ENCODE measurements around the gene MICAL3. TPM values are rescaled to one million over a fixed set of nuclear protein-coding genes. Genes with fewer than 3 reads are reported as not detected.

MICAL3 gene
- polyA plus RNA-seq, 12 donors, result 25.7 to 58.7 (median 41.3) TPM; not detected in 1

- DNase-seq, result no peak
Measured at GRCh38 chr22:17930455-17931313, 93.7 kb downstream of the MICAL3 start.

- no peak for DNase-seq
Measured at GRCh38 chr22:17929909-17930308, 94.5 kb downstream of the MICAL3 start.

- DNase-seq, result no peak
Measured at GRCh38 chr22:17928391-17928790, 96.0 kb downstream of the MICAL3 start.

GRCh38 chr22:17927062-17927461, 97.3 kb downstream of the MICAL3 start:
- DNase-seq, result no peak

- DNase-seq, result no peak
Measured at GRCh38 chr22:17926516-17926915, 97.8 kb downstream of the MICAL3 start.

- no peak for DNase-seq
Measured at GRCh38 chr22:17925431-17925841, 98.9 kb downstream of the MICAL3 start.

- DNase-seq, result no peak
Measured at GRCh38 chr22:17924735-17925364, 99.5 kb downstream of the MICAL3 start.

- no peak for DNase-seq
Measured at GRCh38 chr22:17924076-17924475, 100.3 kb downstream of the MICAL3 start.

- no peak for DNase-seq
Measured at GRCh38 chr22:17922925-17923903, 101.1 kb downstream of the MICAL3 start.

- DNase-seq, result no peak
Measured at GRCh38 chr22:17921871-17922821, 102.2 kb downstream of the MICAL3 start.

GRCh38 chr22:17920992-17921650, 103.2 kb downstream of the MICAL3 start:
- DNase-seq, result no peak

GRCh38 chr22:17920145-17920605, 104.2 kb downstream of the MICAL3 start:
- no peak for DNase-seq

- DNase-seq, result no peak
Measured at GRCh38 chr22:17919276-17920144, 104.9 kb downstream of the MICAL3 start.

GRCh38 chr22:17918840-17919239, 105.5 kb downstream of the MICAL3 start:
- DNase-seq, result no peak

GRCh38 chr22:17917490-17917983, 106.8 kb downstream of the MICAL3 start:
- DNase-seq, result no peak

GRCh38 chr22:17916226-17916889, 108.0 kb downstream of the MICAL3 start:
- no peak for DNase-seq

GRCh38 chr22:17915676-17916075, 108.7 kb downstream of the MICAL3 start:
- DNase-seq, result no peak

- DNase-seq, result no peak
Measured at GRCh38 chr22:17915188-17915587, 109.2 kb downstream of the MICAL3 start.
